Neural progenitor cell (in vitro differentiated cells): ENCODE data around the gene HDAC4. TPM values are rescaled to one million over a fixed set of nuclear protein-coding genes. Genes with fewer than 3 reads are reported as not detected.

Experiments
- DNase-seq: peaks from one replicate; pipeline ENCODE4 v3.0.0-alpha.2; 2016; ENCODE audit warnings: low spot score
- H2AFZ ChIP-seq: fragments of 200-600 bp; sonication (generic); replicated peaks from 2 replicates; pipeline ENCODE4 v1.6.1; 2016; ENCODE audit warnings: antibody characterized with exemption
- H3F3A ChIP-seq: fragments of 200-600 bp; sonication (generic); 2 replicates; pipeline ENCODE4 v1.6.1; 2016; ENCODE audit warnings: antibody characterized with exemption, low read depth
- H3K27ac ChIP-seq: fragments of 200-600 bp; sonication (generic); 2 replicates; pipeline ENCODE4 v1.5.1; 2016; ENCODE audit warnings: mild to moderate bottlenecking
- H3K27me3 ChIP-seq: fragments of 200-600 bp; sonication (generic); 2 replicates; pipeline ENCODE4 v1.6.1; 2016; ENCODE audit warnings: mild to moderate bottlenecking, moderate library complexity
- H3K36me3 ChIP-seq: fragments of 200-600 bp; sonication (generic); 2 replicates; pipeline ENCODE4 v1.5.1; 2016
- H3K4me1 ChIP-seq: fragments of 200-600 bp; sonication (generic); 2 replicates; pipeline ENCODE4 v1.6.1; 2016; ENCODE audit warnings: mixed run types
- H3K4me2 ChIP-seq: fragments of 200-600 bp; sonication (generic); 2 replicates; pipeline ENCODE4 v1.6.1; 2016
- H3K4me3 ChIP-seq: fragments of 200-600 bp; sonication (generic); 2 replicates; pipeline ENCODE4 v1.5.1; 2016
- H3K79me2 ChIP-seq: fragments of 200-600 bp; sonication (generic); 2 replicates; pipeline ENCODE4 v1.6.1; 2016; ENCODE audit warnings: low read depth
- H3K9ac ChIP-seq: fragments of 200-600 bp; sonication (generic); 2 replicates; pipeline ENCODE4 v1.6.1; 2016
- H3K9me3 ChIP-seq: fragments of 200-600 bp; sonication (generic); 2 replicates; pipeline ENCODE4 v1.5.1; 2016; ENCODE audit warnings: low read depth
- H4K20me1 ChIP-seq: fragments of 200-600 bp; sonication (generic); 2 replicates; pipeline ENCODE4 v1.6.1; 2016; ENCODE audit warnings: low read depth
- H3K27ac Mint-ChIP-seq: 3 replicates; pipeline ENCODE4 v1.8.0; 2021; ENCODE audit warnings: mixed read lengths
- H3K27me3 Mint-ChIP-seq: 2 replicates; pipeline ENCODE4 v1.8.0; 2022; ENCODE audit warnings: low read depth, mild to moderate bottlenecking, inconsistent platforms, moderate library complexity, mixed read lengths; ENCODE audit not compliant: insufficient read depth
- H3K36me3 Mint-ChIP-seq: 3 replicates; pipeline ENCODE4 v1.8.0; 2021; ENCODE audit warnings: mixed read lengths
- H3K4me1 Mint-ChIP-seq: 3 replicates; pipeline ENCODE4 v1.8.0; 2021; ENCODE audit warnings: mixed read lengths
- H3K4me3 Mint-ChIP-seq: 3 replicates; pipeline ENCODE4 v1.8.0; 2021; ENCODE audit warnings: mild to moderate bottlenecking, moderate library complexity, mixed read lengths
- H3K9me3 Mint-ChIP-seq: 3 replicates; pipeline ENCODE4 v1.8.0; 2020; ENCODE audit warnings: mixed read lengths
- CTCF ChIP-seq: fragments of 200-600 bp; sonication (generic); IDR thresholded peaks from 2 replicates; pipeline ENCODE4 v1.5.1; 2017; ENCODE audit warnings: antibody characterized with exemption, mild to moderate bottlenecking
- EZH2 ChIP-seq: fragments of 200-600 bp; sonication (generic); IDR thresholded peaks from 2 replicates; pipeline ENCODE4 v1.6.1; 2017; ENCODE audit warnings: antibody characterized with exemption, mild to moderate bottlenecking, moderate library complexity
- EZH2phosphoT487 ChIP-seq: fragments of 200-600 bp; sonication (generic); IDR thresholded peaks from 2 replicates; pipeline ENCODE4 v1.6.1; 2017; ENCODE audit warnings: antibody characterized with exemption
- total RNA-seq: library from RNA; depleted of rRNA; stranded (reverse); fragments of >200 nt; gene quantifications from 2 replicates; pipeline ENCODE4 v1.2.3, GENCODE V29; 2015; ENCODE audit warnings: low replicate concordance

Gene HDAC4
- total RNA-seq, 1 donor from 2014 or later, result 36.0 TPM

- no peaks in the 10 kb centered on the region for H3K27me3 ChIP-seq
- H3K4me3 ChIP-seq, result no peak overlapping the region
- no peaks in the 10 kb centered on the region for H3K36me3 ChIP-seq
- Mint-ChIP-seq H3K36me3 (peaks cover 37% of the 10 kb centered on the region), H3K9me3 (peaks cover 12% of the 10 kb centered on the region), H3K27me3 (peaks cover 7% of the 10 kb centered on the region), H3K4me1 (peaks cover 35% of the 10 kb centered on the region), H3K4me3 (no peak overlapping the region), H3K27ac (no peak overlapping the region)
- H3K9ac ChIP-seq, result no peak overlapping the region
- peaks cover 4% of the 10 kb centered on the region for H3F3A ChIP-seq
- peaks cover 12% of the 10 kb centered on the region for H3K4me1 ChIP-seq
- no peak overlapping the region for H3K27ac ChIP-seq
- H4K20me1 ChIP-seq, result peaks cover 78% of the 10 kb centered on the region
- H3K9me3 ChIP-seq, result no peaks in the 10 kb centered on the region
- peaks cover 93% of the 10 kb centered on the region for H3K79me2 ChIP-seq
- H3K4me2 ChIP-seq, result no peak overlapping the region
- DNase-seq, result no peak
- TF ChIP-seq EZH2 (no peak), EZH2phosphoT487 (no peak), CTCF (no peak)
- no peak overlapping the region for H2AFZ ChIP-seq
Measured at GRCh38 chr2:239380831-239381708, 19.8 kb downstream of the HDAC4 start.

GRCh38 chr2:239379641-239380170, 21.1 kb downstream of the HDAC4 start:
- H3K79me2 ChIP-seq, result peaks cover 90% of the 10 kb centered on the region
- peaks cover 4% of the 10 kb centered on the region for H3F3A ChIP-seq
- Mint-ChIP-seq H3K4me3 (no peak overlapping the region), H3K4me1 (peaks cover 28% of the 10 kb centered on the region), H3K36me3 (peaks cover 30% of the 10 kb centered on the region), H3K27ac (peak overlapping the region; percentile 79), H3K27me3 (peaks cover 6% of the 10 kb centered on the region), H3K9me3 (peaks cover 11% of the 10 kb centered on the region)
- H3K4me3 ChIP-seq, result no peak overlapping the region
- no peaks in the 10 kb centered on the region for H3K27me3 ChIP-seq
- H3K36me3 ChIP-seq, result no peaks in the 10 kb centered on the region
- H2AFZ ChIP-seq, result no peak overlapping the region
- peaks cover 68% of the 10 kb centered on the region for H4K20me1 ChIP-seq
- no peak for TF ChIP-seq EZH2phosphoT487
- TF ChIP-seq EZH2, result no peak
- TF ChIP-seq CTCF, result peak; percentile 48
- no peaks in the 10 kb centered on the region for H3K9me3 ChIP-seq
- H3K9ac ChIP-seq, result no peak overlapping the region
- peak; percentile 38 for DNase-seq
- peaks cover 12% of the 10 kb centered on the region for H3K4me1 ChIP-seq
- no peak overlapping the region for H3K27ac ChIP-seq
- H3K4me2 ChIP-seq, result no peak overlapping the region

GRCh38 chr2:239378918-239379640, 21.7 kb downstream of the HDAC4 start:
- Histone ChIP-seq H3K36me3 (no peaks in the 10 kb centered on the region), H3K27me3 (no peaks in the 10 kb centered on the region), H3F3A (peaks cover 4% of the 10 kb centered on the region), H3K4me3 (no peak overlapping the region), H4K20me1 (peaks cover 67% of the 10 kb centered on the region), H3K4me2 (no peak overlapping the region), H3K9me3 (no peaks in the 10 kb centered on the region), H3K27ac (no peak overlapping the region), H2AFZ (no peak overlapping the region), H3K4me1 (peaks cover 12% of the 10 kb centered on the region), H3K79me2 (peaks cover 87% of the 10 kb centered on the region), H3K9ac (no peak overlapping the region)
- Mint-ChIP-seq H3K27ac (no peak overlapping the region), H3K36me3 (peaks cover 26% of the 10 kb centered on the region), H3K9me3 (peaks cover 5% of the 10 kb centered on the region), H3K4me3 (no peak overlapping the region), H3K27me3 (peaks cover 6% of the 10 kb centered on the region), H3K4me1 (peaks cover 26% of the 10 kb centered on the region)
- TF ChIP-seq CTCF, result no peak
- no peak for DNase-seq
